ENCODE measurements around the gene NCK2. TPM values are rescaled to one million over a fixed set of nuclear protein-coding genes. Genes with fewer than 3 reads are reported as not detected.

NCK2 gene
- total RNA-seq, 1 experiment from 2014 or later = 45.4 TPM

DNA sequence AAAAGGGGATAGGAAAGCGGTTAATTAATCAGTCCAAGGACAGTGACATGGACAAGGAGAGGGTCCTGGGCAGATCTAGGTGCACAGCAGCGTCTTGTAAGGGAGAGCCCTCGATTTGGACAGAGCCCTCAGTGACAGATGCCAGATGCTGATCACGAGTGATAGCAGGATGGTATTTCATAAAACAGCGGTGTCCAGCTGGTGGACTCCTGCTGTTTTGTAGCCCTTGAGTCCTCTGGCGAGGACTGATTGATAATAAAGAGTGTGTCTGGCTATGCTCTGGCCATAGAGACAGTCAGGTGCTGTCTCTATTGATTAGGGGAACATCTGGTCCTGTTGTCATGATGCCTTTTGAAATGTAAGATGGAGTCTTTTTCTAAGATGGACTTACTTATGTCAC, 180.7 kb downstream of the NCK2 start:
- intact Hi-C loops (cut with micrococcal nuclease) = no loop called here
- no peak for ATAC-seq
- Histone ChIP-seq H3K36me3 (ENCODE audit: low read depth, low read length) (no peaks in the 10 kb centered on the region), H2AFZ (ENCODE audit: low read length) (no peak overlapping the region), H3K4me1 (ENCODE audit: insufficient read depth, low read length) (peaks cover 11% of the 10 kb centered on the region), H3K27me3 (ENCODE audit: low read length) (no peaks in the 10 kb centered on the region), H3K9ac (ENCODE audit: low read length) (no peak overlapping the region), H3K9me3 (ENCODE audit: low read length) (no peaks in the 10 kb centered on the region), H3K27ac (ENCODE audit: low read length) (no peak overlapping the region), H3K4me2 (ENCODE audit: low read length) (no peak overlapping the region), H3F3A (ENCODE audit: low read length, unreplicated experiment) (no peaks in the 10 kb centered on the region), H4K20me1 (ENCODE audit: low read length) (no peaks in the 10 kb centered on the region), H3K4me3 (ENCODE audit: low read length) (no peak overlapping the region), H3K9me2 (replicated peaks; ENCODE audit: low read length) (no peaks in the 10 kb centered on the region), H3K79me2 (ENCODE audit: low read length) (no peaks in the 10 kb centered on the region)
- ChIA-PET CTCF (no interaction called here), POLR2A (ENCODE audit: unreplicated experiment) (no interaction called here)
- BruUV-seq (replicated peaks) = no TSS peak
- TF ChIP-seq, protein P1, sequence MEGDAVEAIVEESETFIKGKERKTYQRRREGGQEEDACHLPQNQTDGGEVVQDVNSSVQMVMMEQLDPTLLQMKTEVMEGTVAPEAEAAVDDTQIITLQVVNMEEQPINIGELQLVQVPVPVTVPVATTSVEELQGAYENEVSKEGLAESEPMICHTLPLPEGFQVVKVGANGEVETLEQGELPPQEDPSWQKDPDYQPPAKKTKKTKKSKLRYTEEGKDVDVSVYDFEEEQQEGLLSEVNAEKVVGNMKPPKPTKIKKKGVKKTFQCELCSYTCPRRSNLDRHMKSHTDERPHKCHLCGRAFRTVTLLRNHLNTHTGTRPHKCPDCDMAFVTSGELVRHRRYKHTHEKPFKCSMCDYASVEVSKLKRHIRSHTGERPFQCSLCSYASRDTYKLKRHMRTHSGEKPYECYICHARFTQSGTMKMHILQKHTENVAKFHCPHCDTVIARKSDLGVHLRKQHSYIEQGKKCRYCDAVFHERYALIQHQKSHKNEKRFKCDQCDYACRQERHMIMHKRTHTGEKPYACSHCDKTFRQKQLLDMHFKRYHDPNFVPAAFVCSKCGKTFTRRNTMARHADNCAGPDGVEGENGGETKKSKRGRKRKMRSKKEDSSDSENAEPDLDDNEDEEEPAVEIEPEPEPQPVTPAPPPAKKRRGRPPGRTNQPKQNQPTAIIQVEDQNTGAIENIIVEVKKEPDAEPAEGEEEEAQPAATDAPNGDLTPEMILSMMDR (conservative IDR thresholded peaks at IDR 0.05; ENCODE audit: low read depth, low read length) = no peak
- TF ChIP-seq EZH2 (IDR thresholded peaks at IDR 0.05; ENCODE audit: low read length, unreplicated experiment) (no peak), EZH2phosphoT487 (IDR thresholded peaks at IDR 0.05; ENCODE audit: borderline replicate concordance, low read length) (no peak)
- DNase-seq = no peak

DNA sequence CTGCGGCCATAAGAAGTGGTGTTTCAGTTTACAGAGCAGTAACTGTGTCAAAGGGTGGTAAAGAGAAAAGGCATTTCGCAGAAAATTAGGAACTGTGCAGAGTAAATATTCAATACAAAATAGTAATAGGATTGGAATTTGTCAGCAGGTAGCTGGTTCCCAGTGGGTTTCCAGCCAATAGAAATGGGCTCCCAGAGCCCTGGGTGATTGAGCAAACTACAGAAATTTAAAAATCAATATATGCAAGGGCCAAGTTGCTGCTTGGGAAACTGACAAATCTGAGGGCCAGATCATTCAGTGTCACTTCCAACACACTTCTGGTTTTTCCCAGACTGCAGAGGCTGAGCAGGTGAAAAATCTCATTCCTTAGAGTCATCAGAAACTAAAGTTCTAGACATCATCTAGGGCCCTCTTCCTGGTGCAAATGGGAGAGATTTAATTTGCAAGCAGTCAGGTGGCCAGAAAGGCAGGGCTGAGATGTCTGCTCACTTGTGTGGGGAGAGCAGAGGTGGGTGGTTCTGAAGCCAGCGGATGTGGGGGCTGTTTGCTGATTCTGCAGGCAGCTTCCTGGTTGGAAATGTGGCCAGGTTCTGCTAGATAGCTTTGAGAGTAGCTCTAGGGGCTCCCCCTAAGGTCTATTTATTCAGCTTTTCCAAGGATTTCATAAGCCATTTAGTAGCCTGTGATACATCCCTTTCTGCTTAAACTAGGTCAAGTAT, 182.4 kb downstream of the NCK2 start:
- Histone ChIP-seq H3K4me3 (ENCODE audit: low read length) (no peak overlapping the region), H3K4me2 (ENCODE audit: low read length) (peak overlapping the region; percentile 51), H4K20me1 (ENCODE audit: low read length) (no peaks in the 10 kb centered on the region), H2AFZ (ENCODE audit: low read length) (peak overlapping the region; percentile 38; the same call in 1 of the 2 replicates), H3K27ac (ENCODE audit: low read length) (no peak overlapping the region), H3K27me3 (ENCODE audit: low read length) (no peaks in the 10 kb centered on the region), H3K9ac (ENCODE audit: low read length) (no peak overlapping the region), H3K9me3 (ENCODE audit: low read length) (no peaks in the 10 kb centered on the region), H3K4me1 (ENCODE audit: insufficient read depth, low read length) (peaks cover 8% of the 10 kb centered on the region), H3F3A (ENCODE audit: low read length, unreplicated experiment) (no peaks in the 10 kb centered on the region), H3K79me2 (ENCODE audit: low read length) (no peaks in the 10 kb centered on the region), H3K9me2 (replicated peaks; ENCODE audit: low read length) (no peaks in the 10 kb centered on the region), H3K36me3 (ENCODE audit: low read depth, low read length) (no peaks in the 10 kb centered on the region)
- ChIA-PET POLR2A (ENCODE audit: unreplicated experiment) (no interaction called here), CTCF (no interaction called here)
- ATAC-seq (no peak), DNase-seq (peak; percentile 40)
- TF ChIP-seq EZH2 (IDR thresholded peaks at IDR 0.05; ENCODE audit: low read length, unreplicated experiment) = no peak
- TF ChIP-seq EZH2phosphoT487 (IDR thresholded peaks at IDR 0.05; ENCODE audit: borderline replicate concordance, low read length) = no peak
- TF ChIP-seq, protein P1 (conservative IDR thresholded peaks at IDR 0.05; ENCODE audit: low read depth, low read length) = no peak
- BruUV-seq (replicated peaks) = no TSS peak
- intact Hi-C loops (cut with micrococcal nuclease) = no loop called here

DNA sequence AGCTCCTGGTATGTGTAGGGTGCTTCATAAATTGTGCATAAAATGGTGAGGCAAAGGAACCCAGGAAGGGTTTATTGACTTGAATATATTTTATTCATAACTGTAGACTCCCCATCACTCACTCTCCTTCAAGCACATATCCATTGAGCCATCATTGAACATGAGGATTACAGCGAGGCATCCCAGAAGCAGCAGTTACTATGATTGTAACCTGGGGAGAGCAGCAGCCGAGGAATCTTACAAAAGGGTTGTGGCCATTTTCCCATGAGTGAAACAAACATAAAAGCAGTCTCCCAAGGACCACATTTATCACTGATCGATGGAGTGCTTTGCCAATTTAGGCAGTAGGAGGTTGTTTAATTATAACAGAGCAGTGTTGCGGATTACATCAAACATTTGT, 183.4 kb downstream of the NCK2 start:
- peaks cover 8% of the 10 kb centered on the region for H3K4me1 ChIP-seq (ENCODE audit: insufficient read depth, low read length)
- H3K4me2 ChIP-seq (ENCODE audit: low read length) = no peak overlapping the region
- H3K36me3 ChIP-seq (ENCODE audit: low read depth, low read length) = no peaks in the 10 kb centered on the region
- H3K9me2 ChIP-seq (replicated peaks; ENCODE audit: low read length) = no peaks in the 10 kb centered on the region
- no TSS peak for BruUV-seq (replicated peaks)
- DNase-seq (no peak), ATAC-seq (no peak)
- H3F3A ChIP-seq (ENCODE audit: low read length, unreplicated experiment) = no peaks in the 10 kb centered on the region
- CTCF ChIA-PET = no interaction called here
- no peak overlapping the region for H3K27ac ChIP-seq (ENCODE audit: low read length)
- no peaks in the 10 kb centered on the region for H3K79me2 ChIP-seq (ENCODE audit: low read length)
- no peak overlapping the region for H3K9ac ChIP-seq (ENCODE audit: low read length)
- POLR2A ChIA-PET (ENCODE audit: unreplicated experiment) = no interaction called here
- H3K27me3 ChIP-seq (ENCODE audit: low read length) = no peaks in the 10 kb centered on the region
- no peak for TF ChIP-seq EZH2phosphoT487 (IDR thresholded peaks at IDR 0.05; ENCODE audit: borderline replicate concordance, low read length)
- TF ChIP-seq, protein P1 (conservative IDR thresholded peaks at IDR 0.05; ENCODE audit: low read depth, low read length) = no peak
- no peak for TF ChIP-seq EZH2 (IDR thresholded peaks at IDR 0.05; ENCODE audit: low read length, unreplicated experiment)
- H4K20me1 ChIP-seq (ENCODE audit: low read length) = no peaks in the 10 kb centered on the region
- H3K9me3 ChIP-seq (ENCODE audit: low read length) = no peaks in the 10 kb centered on the region
- no peak overlapping the region for H2AFZ ChIP-seq (ENCODE audit: low read length)
- intact Hi-C loops (cut with micrococcal nuclease) = no loop called here
- no peak overlapping the region for H3K4me3 ChIP-seq (ENCODE audit: low read length)
